Small intestine (tissue), 7 donors: ENCODE data around the gene TRAPPC12. TPM values are rescaled to one million over a fixed set of nuclear protein-coding genes. Genes with fewer than 3 reads are reported as not detected.
"Not testable (repeated sequence)": the region's sequence is repeated elsewhere in the genome, so short reads cannot be mapped to it uniquely, and the experiment has no call there.

Experiments
- DNase-seq, 2 donors: peaks; one replicate each; pipeline versions ENCODE4 v3.0.0 to v3.0.0-alpha.2; 2013
- FAIRE-seq: peaks from 2 replicates; lab custom pipeline; 2012; peaks lifted over from hg19 to GRCh38; lab: Jason Lieb, UNC
- H3K27ac ChIP-seq, 3 donors: one replicate each; pipeline ENCODE4 v1.5.1; 2013; ENCODE audit warnings: low read length in 2 of 3, mild to moderate bottlenecking in 2 of 3, control low read depth in 1 of 3, inconsistent platforms in 1 of 3, low read depth in 1 of 3, moderate library complexity in 1 of 3
- H3K27me3 ChIP-seq, 3 donors: one replicate each; pipeline ENCODE4 v1.6.1; 2013; ENCODE audit warnings: low read length in 3 of 3, inconsistent platforms in 1 of 3; ENCODE audit not compliant: control insufficient read depth in 3 of 3, insufficient read depth in 3 of 3
- H3K36me3 ChIP-seq, 3 donors: one replicate each; pipeline ENCODE4 v1.6.1; 2013; ENCODE audit warnings: low read length in 3 of 3, inconsistent platforms in 1 of 3, low read depth in 1 of 3, mild to moderate bottlenecking in 1 of 3, moderate library complexity in 1 of 3; ENCODE audit not compliant: control insufficient read depth in 3 of 3, insufficient read depth in 2 of 3
- H3K4me1 ChIP-seq, 3 donors: one replicate each; pipeline ENCODE4 v1.6.1; 2013; ENCODE audit warnings: low read length in 2 of 3, inconsistent platforms in 1 of 3, low read depth in 1 of 3, mild to moderate bottlenecking in 1 of 3, moderate library complexity in 1 of 3; ENCODE audit not compliant: control insufficient read depth in 3 of 3, insufficient read depth in 2 of 3
- H3K4me3 ChIP-seq, 3 donors: one replicate each; pipeline ENCODE4 v1.5.1; 2013; ENCODE audit warnings: low read length in 3 of 3, control low read depth in 1 of 3, inconsistent platforms in 1 of 3, low read depth in 1 of 3, mild to moderate bottlenecking in 1 of 3, moderate library complexity in 1 of 3
- H3K9me3 ChIP-seq, 2 donors: one replicate each; pipeline ENCODE4 v1.6.1; 2013; ENCODE audit warnings: low read depth in 1 of 2, low read length in 1 of 2; ENCODE audit not compliant: control insufficient read depth in 2 of 2, insufficient read depth in 1 of 2
- WGBS, 3 donors: extraction: QIAGEN DNeasy Blood & Tissue Kit; methylation state at CpG; one replicate each; pipeline ENCODE4 v1.1.7; 2013; 5-methylcytosine and 5-hydroxymethylcytosine counted together
- polyA plus RNA-seq, 4 donors: library from polyadenylated mRNA; stranded (reverse) in 3 of 4; unstranded in 1 of 4; fragments of 200-250 nt in 3 of 4; fragments of 120-200 nt in 1 of 4; gene quantifications; one replicate each; pipeline versions ENCODE4 v1.2.1 to v1.2.3, GENCODE V29; 2013
- donor health status: healthy with polysubstance abuse.
- donor health status: control.
- donor health status: control.
- donor health status: Bipolar disorder and iron deficiency.
- donor health status: healthy.

Gene TRAPPC12
- polyA plus RNA-seq, 4 donors = 43.9 to 120 (median 87.9) TPM

DNA sequence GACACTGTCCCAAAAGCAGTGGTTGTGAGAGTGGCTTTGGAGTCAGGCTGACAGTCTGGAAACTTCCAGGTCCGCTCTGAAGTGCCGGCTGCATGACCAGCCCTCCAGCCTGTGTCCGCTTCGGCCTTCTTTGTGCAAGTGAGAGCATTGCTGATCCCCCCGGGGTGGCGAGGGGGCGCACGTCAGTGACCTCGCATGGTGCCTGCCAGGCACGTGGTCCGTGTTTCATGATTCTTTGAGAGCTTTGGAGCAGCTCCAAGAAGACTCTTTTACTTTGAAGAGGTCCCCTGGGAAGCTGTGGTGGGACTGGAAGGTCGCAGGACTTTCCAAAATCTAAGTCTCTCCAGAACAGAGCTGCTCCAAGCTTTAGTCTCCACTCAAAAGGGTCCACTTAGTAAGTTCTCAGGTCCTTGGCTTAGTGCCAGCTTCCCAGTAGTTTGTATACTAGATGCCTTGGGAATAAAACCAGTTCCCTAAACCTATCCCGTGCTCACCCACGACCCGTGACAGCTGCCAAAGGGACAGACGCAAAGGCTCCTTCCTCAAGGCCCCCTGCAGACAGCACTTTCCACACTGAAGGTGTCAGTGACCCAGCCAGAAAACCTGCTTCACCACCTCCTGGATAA lies 71.0 kb downstream of the TRAPPC12 start:
- WGBS, 3 donors = 74 to 83% (median 80%) methylated on average over 16 of the region's 16 CpGs
- H3K27me3 ChIP-seq = no peaks in the 10 kb centered on the region
- DNase-seq (no peak), FAIRE-seq (no peak)
- no peaks in the 10 kb centered on the region for H3K4me1 ChIP-seq
- H3K36me3 ChIP-seq = peaks cover 9 to 77% (median 16%) of the 10 kb centered on the region in 3 donors
- H3K27ac ChIP-seq = no peak overlapping the region
- H3K9me3 ChIP-seq = peaks cover 0 to 3% of the 10 kb centered on the region in 2 donors
- no peak overlapping the region for H3K4me3 ChIP-seq

DNA sequence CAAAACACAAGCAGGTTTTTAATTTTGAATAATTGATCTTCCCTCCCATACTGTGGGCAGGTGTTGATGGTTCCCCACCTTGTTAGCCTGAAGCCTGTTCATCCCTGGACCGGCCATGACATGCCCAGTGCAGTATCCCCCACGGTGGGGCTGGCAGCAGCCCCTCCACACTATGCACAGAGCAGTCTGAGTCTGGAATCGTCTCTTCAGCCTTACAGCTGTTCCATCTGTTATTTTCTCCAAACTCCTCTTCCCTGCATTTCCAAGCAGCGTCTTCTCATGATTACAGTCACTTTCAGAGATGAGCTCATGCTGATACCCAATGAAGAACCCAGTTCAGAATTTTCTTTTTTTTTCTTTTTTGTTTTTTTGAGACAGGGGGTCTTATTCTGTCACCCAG lies 71.7 kb downstream of the TRAPPC12 start:
- Histone ChIP-seq H3K4me1 (no peaks in the 10 kb centered on the region), H3K36me3 (peaks cover 6 to 72% (median 11%) of the 10 kb centered on the region in 3 donors), H3K27ac (no peak overlapping the region), H3K27me3 (no peaks in the 10 kb centered on the region), H3K4me3 (no peak overlapping the region), H3K9me3 (peaks cover 0 to 3% of the 10 kb centered on the region in 2 donors)
- DNase-seq (no peak), FAIRE-seq (no peak)
- WGBS, 3 donors = 89 to 96% (median 91%) methylated on average over 4 of the region's 4 CpGs

DNA sequence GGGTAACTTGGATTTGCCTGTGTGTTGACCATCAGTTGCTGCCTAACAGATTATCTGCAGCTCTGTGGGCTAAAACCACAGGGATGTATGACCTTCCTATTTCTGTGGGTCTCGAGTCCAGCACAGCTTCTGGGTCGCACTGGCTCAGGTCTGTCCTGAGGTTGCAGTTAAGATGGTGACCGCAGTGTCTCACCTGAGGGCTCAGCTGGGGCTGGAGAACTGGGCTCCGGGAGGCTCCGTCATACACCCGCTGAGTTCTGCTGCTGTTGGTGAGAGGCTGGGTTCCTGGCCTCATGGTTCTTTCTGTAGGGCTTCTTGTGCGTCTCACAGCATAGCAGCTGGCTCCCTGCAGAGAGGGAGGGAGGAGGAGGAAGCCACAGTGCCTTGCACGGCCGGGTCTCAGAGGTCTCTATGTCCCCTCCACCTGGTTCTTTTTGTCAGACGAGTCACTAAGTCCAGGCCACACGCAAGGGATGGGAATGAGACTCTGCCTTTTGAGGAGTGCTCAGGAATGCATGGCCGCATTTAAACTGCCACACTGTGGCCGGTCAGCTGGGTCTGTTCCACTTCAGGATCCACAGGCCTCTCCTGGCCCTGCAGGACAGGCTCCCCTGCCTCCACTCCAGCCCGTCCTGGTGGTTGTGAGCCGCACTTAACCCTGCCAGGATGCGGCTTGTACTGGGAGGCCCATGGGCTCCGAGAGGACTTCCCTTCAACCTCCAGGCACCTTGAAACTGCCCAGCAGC lies 72.6 kb downstream of the TRAPPC12 start:
- Histone ChIP-seq H3K27ac (no peak overlapping the region), H3K4me3 (no peak overlapping the region), H3K4me1 (no peaks in the 10 kb centered on the region), H3K9me3 (peaks cover 0 to 3% of the 10 kb centered on the region in 2 donors), H3K36me3 (peaks cover 5 to 72% (median 6%) of the 10 kb centered on the region in 3 donors), H3K27me3 (no peaks in the 10 kb centered on the region)
- DNase-seq = no peak
- WGBS, 3 donors = 94 to 96% (median 95%) methylated on average over 17 of the region's 17 CpGs
- FAIRE-seq = no peak

DNA sequence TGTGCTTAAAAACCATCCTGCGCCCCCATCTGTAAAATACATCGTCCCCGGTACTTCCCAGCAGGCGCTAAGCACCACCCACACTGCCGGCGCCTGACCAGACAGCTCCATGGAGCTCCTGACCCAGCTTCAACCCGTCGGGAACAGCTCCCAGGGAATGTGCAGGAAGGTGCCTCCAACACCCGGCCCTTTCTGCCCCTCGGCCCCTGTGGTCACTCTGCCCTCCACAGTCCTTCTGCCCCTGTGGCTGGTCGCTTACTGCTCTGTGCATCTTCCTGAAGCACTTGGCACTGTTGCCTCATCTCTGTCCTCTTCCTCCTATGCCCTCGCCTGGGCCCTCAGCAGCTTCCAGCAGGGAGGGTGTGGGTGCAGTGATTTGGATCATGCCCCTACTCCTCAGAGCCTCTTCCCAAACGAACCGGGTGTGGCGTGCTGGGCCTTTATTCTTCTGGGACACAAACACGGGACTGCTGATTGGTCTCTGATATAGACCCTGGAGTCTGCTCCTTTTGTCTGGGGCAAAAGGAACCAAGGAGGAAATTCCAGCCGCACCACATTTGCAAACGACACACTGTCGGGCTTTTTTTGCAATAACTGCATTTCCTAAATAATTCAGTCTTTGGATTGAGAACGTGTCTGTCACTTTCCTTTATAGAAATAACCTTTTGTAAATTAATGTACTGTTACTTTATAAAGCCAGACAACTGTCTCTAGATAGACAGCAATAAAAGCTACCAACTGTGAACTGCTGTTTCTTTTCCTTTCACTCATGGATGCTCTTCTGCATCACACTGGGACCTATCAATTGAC lies 73.9 kb downstream of the TRAPPC12 start:
- no peak overlapping the region for H3K27ac ChIP-seq
- no peak for DNase-seq
- H3K27me3 ChIP-seq = no peaks in the 10 kb centered on the region
- no peaks in the 10 kb centered on the region for H3K4me1 ChIP-seq
- peaks cover 0 to 3% of the 10 kb centered on the region in 2 donors for H3K9me3 ChIP-seq
- 77 to 85% (median 80%) methylated on average over 20 of the region's 20 CpGs for WGBS, 3 donors
- no peak overlapping the region for H3K4me3 ChIP-seq
- no peak for FAIRE-seq
- peaks cover 9 to 70% (median 11%) of the 10 kb centered on the region in 3 donors for H3K36me3 ChIP-seq

DNA sequence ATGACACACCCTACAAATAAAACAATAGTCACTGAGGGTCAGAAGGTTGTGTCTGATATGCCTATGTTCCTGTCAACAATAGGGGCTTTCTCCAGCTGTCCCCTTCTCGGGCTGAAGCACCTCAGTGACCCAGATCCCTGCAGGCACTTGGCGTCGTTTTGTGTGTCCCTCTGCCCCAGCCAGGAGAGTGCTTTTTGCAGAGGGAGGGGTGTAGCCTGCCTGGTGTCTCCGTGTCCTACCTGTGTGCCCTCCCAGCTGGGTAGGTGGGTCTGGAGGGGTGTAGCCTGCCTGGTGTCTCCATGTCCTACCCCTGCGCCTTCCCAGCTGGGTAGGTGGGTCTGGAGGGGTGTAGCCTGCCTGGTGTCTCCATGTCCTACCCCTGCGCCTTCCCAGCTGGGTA lies 74.5 kb downstream of the TRAPPC12 start:
- FAIRE-seq, H3K27ac ChIP-seq, H3K4me1 ChIP-seq, H3K27me3 ChIP-seq, H3K4me3 ChIP-seq, H3K9me3 ChIP-seq, DNase-seq: not testable (repeated sequence)
- H3K36me3 ChIP-seq = peaks cover 9 to 68% (median 11%) of the 10 kb centered on the region in 3 donors
- WGBS, 3 donors = 80 to 91% (median 91%) methylated on average over 6 of the region's 6 CpGs

DNA sequence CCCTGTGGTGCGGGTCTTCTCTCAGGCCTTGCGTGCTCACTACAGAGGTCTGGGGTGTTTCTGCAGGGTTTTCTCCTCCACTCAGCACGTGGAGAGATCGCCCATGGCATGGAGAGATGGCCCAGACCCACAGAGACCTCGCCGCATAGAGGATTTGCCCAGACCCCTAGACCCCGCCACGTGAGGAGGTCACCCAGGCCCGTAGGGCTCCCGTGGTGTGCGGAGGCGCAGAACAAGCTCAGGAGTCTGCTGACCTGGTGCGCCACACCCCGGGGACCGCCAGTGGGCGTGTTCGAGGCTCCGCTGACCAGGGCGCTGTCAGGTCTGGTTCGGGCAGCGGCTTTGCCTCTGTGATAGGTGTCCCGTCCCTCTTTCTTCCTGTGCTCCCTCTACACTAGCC lies 75.3 kb downstream of the TRAPPC12 start:
- Histone ChIP-seq H3K27me3 (no peaks in the 10 kb centered on the region), H3K9me3 (peaks cover 0 to 3% of the 10 kb centered on the region in 2 donors), H3K27ac (no peak overlapping the region), H3K4me3 (no peak overlapping the region), H3K36me3 (peaks cover 9 to 69% (median 11%) of the 10 kb centered on the region in 3 donors), H3K4me1 (no peaks in the 10 kb centered on the region)
- no peak for DNase-seq
- no peak for FAIRE-seq
- 97 to 99% (median 98%) methylated on average over 22 of the region's 22 CpGs for WGBS, 3 donors

DNA sequence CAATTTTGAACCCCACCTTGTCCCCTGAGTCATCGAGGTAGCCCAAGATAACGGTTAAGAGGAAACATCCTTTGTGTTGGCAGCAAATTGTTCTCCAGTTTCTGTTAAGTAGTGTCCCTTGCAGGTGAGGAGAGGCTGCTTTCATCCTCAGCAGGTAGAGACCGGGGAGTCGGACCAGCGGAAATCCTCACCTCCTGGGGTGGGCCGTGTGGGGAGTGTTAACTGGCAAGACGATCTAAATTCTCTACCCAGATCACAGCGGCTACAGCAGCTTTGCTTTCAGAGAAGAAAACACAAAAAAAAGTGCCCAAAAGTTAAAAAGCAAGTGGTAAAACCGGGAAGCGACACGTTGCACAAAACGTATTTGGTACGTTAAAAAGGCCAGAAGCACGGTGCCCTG lies 76.6 kb downstream of the TRAPPC12 start:
- peaks cover 0 to 3% of the 10 kb centered on the region in 2 donors for H3K9me3 ChIP-seq
- WGBS, 3 donors = 93 to 95% (median 93%) methylated on average over 14 of the region's 14 CpGs
- no peak overlapping the region for H3K4me3 ChIP-seq
- no peaks in the 10 kb centered on the region for H3K27me3 ChIP-seq
- DNase-seq (no peak), FAIRE-seq (no peak)
- H3K27ac ChIP-seq = no peak overlapping the region
- no peaks in the 10 kb centered on the region for H3K4me1 ChIP-seq
- H3K36me3 ChIP-seq = peaks cover 8 to 66% (median 9%) of the 10 kb centered on the region in 3 donors
